GM12878 (cell line): ENCODE data around the gene NUP85. TPM values are rescaled to one million over a fixed set of nuclear protein-coding genes. Genes with fewer than 3 reads are reported as not detected.

ENCODE experiments used
- ATAC-seq: fragments of 200-7000 bp; cut with Tn5 transposase; 3 replicates; pipeline ENCODE4 v1.9.1; 2020; ENCODE audit warnings: mild to moderate bottlenecking, moderate library complexity
- BruUV-seq: library from RNA; stranded (reverse); fragments of 400-500 nt; replicated peaks from 2 replicates; lab custom pipeline; 2021; lab: Mats Ljungman, UMichigan
- CTCF ChIA-PET: fragments of 300-600 bp; sonication (Branson Sonifier 250); formaldehyde crosslinking; extraction: SDS; loops from one replicate; lab custom pipeline; 2021; ENCODE audit warnings: inconsistent platforms; lab: Yijun Ruan, JAX
- POLR2A ChIA-PET: fragments of 350-600 bp; formaldehyde crosslinking; extraction: SDS; loops from one replicate; lab custom pipeline; 2021; ENCODE audit warnings: inconsistent platforms; lab: Charles Lee
- RAD21 ChIA-PET: fragments of 300-600 bp; sonication (Branson Sonifier 250); formaldehyde crosslinking; loops from one replicate; lab custom pipeline; 2023; ENCODE audit warnings: antibody characterized with exemption; ENCODE audit not compliant: unreplicated experiment; lab: Charles Lee
- SMC1A ChIA-PET: fragments of 300-600 bp; sonication (Branson Sonifier 250); formaldehyde crosslinking; loops from one replicate; lab custom pipeline; 2023; ENCODE audit not compliant: unreplicated experiment, uncharacterized antibody; lab: Charles Lee
- DNase-seq: peaks from one replicate; pipeline ENCODE4 v3.0.0-alpha.2; 2011; ENCODE audit warnings: low read depth, low spot score
- FAIRE-seq: peaks from 3 replicates; lab custom pipeline; 2011; peaks lifted over from hg19 to GRCh38; lab: Jason Lieb, UNC
- H2AFZ ChIP-seq: 2 replicates; pipeline ENCODE4 v1.6.0; 2011; ENCODE audit warnings: low read depth, low read length, control low read depth; ENCODE audit not compliant: control insufficient read depth
- H3K27ac ChIP-seq: 2 replicates; pipeline ENCODE4 v1.5.1; 2011; ENCODE audit warnings: control low read depth; ENCODE audit not compliant: control insufficient read depth, insufficient read depth
- H3K27me3 ChIP-seq, 2 experiments: replicated peaks in 1 of 2; 2 replicates each; pipeline versions ENCODE4 v1.6.0 to v1.6.1; 2011; ENCODE audit warnings: low read length in 1 of 2; ENCODE audit not compliant: control insufficient read depth in 2 of 2, insufficient read depth in 2 of 2
- H3K36me3 ChIP-seq, 2 experiments: 2 replicates each; pipeline ENCODE4 v1.5.1; 2011; ENCODE audit warnings: low read length in 1 of 2; ENCODE audit not compliant: control insufficient read depth in 2 of 2, insufficient read depth in 2 of 2
- H3K4me1 ChIP-seq: 2 replicates; pipeline ENCODE4 v1.6.1; 2011; ENCODE audit warnings: mild to moderate bottlenecking, low read length, moderate library complexity, mixed read lengths; ENCODE audit not compliant: control insufficient read depth, insufficient read depth
- H3K4me2 ChIP-seq: 2 replicates; pipeline ENCODE4 v1.6.0; 2011; ENCODE audit warnings: control low read depth; ENCODE audit not compliant: control insufficient read depth, insufficient read depth
- H3K4me3 ChIP-seq: fragments of 200-600 bp; sonication (generic); 2 replicates; pipeline ENCODE4 v1.5.1; 2016
- H3K79me2 ChIP-seq: 2 replicates; pipeline ENCODE4 v1.6.0; 2011; ENCODE audit warnings: low read length; ENCODE audit not compliant: control insufficient read depth, insufficient read depth
- H3K9ac ChIP-seq: 2 replicates; pipeline ENCODE4 v1.8.0; 2011; ENCODE audit warnings: low read length, control low read depth, mixed read lengths; ENCODE audit not compliant: control insufficient read depth, insufficient read depth
- H3K9me3 ChIP-seq: replicated peaks from 3 replicates; pipeline ENCODE4 v1.5.1; 2011; ENCODE audit warnings: mild to moderate bottlenecking, low read length; ENCODE audit not compliant: control insufficient read depth, insufficient read depth
- H4K20me1 ChIP-seq: 2 replicates; pipeline ENCODE4 v1.6.0; 2011; ENCODE audit not compliant: control insufficient read depth, insufficient read depth
- BHLHE40 ChIP-seq, 2 experiments: fragments of 450-650 bp in 1 of 2; IDR thresholded peaks; 2 replicates each; pipeline ENCODE4 v1.6.1; 2011 to 2017; ENCODE audit warnings: low read depth in 2 of 2, borderline replicate concordance in 1 of 2, improper control_type of control experiment in 1 of 2, low read length in 1 of 2, mild to moderate bottlenecking in 1 of 2
- CHD1 ChIP-seq: IDR thresholded peaks from 2 replicates; pipeline ENCODE4 v1.6.1; 2012; ENCODE audit warnings: low read depth, low read length, improper control_type of control experiment
- FOXK2 ChIP-seq: fragments of 450-650 bp; IDR thresholded peaks from 2 replicates; pipeline ENCODE4 v1.6.1; 2017; ENCODE audit warnings: mild to moderate bottlenecking, moderate library complexity
- JUND ChIP-seq: IDR thresholded peaks from 2 replicates; pipeline ENCODE4 v1.6.1; 2012; ENCODE audit warnings: low read depth, mild to moderate bottlenecking, low read length, improper control_type of control experiment, moderate library complexity
- NFIC ChIP-seq: IDR thresholded peaks from 2 replicates; pipeline ENCODE4 v1.6.1; 2012; ENCODE audit warnings: low read depth, mild to moderate bottlenecking, inconsistent platforms, low read length, moderate library complexity
- POLR2AphosphoS2 ChIP-seq: IDR thresholded peaks from 2 replicates; pipeline ENCODE4 v1.6.1; 2011; ENCODE audit warnings: low read depth, mild to moderate bottlenecking, low read length, improper control_type of control experiment, moderate library complexity
- RFX5 ChIP-seq: IDR thresholded peaks from 2 replicates; pipeline ENCODE4 v1.6.1; 2011; ENCODE audit warnings: low read depth, low read length, improper control_type of control experiment
- RUNX3 ChIP-seq: IDR thresholded peaks from 2 replicates; pipeline ENCODE4 v1.6.1; 2012; ENCODE audit warnings: low read length, inconsistent platforms
- SMC3 ChIP-seq: IDR thresholded peaks from 2 replicates; pipeline ENCODE4 v1.6.1; 2011; ENCODE audit warnings: low read length, improper control_type of control experiment, borderline replicate concordance
- TCF7 ChIP-seq: IDR thresholded peaks from 2 replicates; pipeline ENCODE4 v1.6.1; 2014; ENCODE audit warnings: antibody characterized with exemption, borderline replicate concordance
- WRNIP1 ChIP-seq: IDR thresholded peaks from 2 replicates; pipeline ENCODE4 v1.6.1; 2011; ENCODE audit warnings: low read depth, low read length, improper control_type of control experiment, borderline replicate concordance
- WGBS: methylation state at CpG from one replicate; pipeline ENCODE4 v1.1.6; 2016; ENCODE audit warnings: low lambda C conversion rate; ENCODE audit not compliant: insufficient replicate concordance, insufficient coverage; ENCODE audit errors: missing lambda C conversion rate; 5-methylcytosine and 5-hydroxymethylcytosine counted together
- in situ Hi-C: fragments of 300-500 bp; cut with MboI; formaldehyde crosslinking; loops from 9 replicates; pipeline ENCODE4 v1.14.3; 2018; ENCODE audit warnings: mixed read lengths
- intact Hi-C: fragments of 100-400 bp; cut with micrococcal nuclease; formaldehyde crosslinking; loops from one replicate; pipeline ENCODE4 v1.14.2; 2022; ENCODE audit not compliant: unreplicated experiment
- polyA plus RNA-seq, 11 experiments: library from polyadenylated mRNA; depleted of rRNA in 4 of 11; unstranded in 6 of 11; stranded (reverse) in 5 of 11; fragments of >200 nt; fragmentation: Nextera tagmentation in 4 of 11; fragmentation: Illumina TruSeq in 1 of 11; extraction: Ambion mirVana in 4 of 11; extraction: Trizol in 1 of 11; gene quantifications; 1 replicate in 1 of 11; 2 replicates in 10 of 11; pipeline versions ENCODE4 v1.2.1 to v1.2.3, GENCODE V29; 2011 to 2016; ENCODE audit warnings: inconsistent platforms in 2 of 11, missing spikeins in 2 of 11, low read depth in 1 of 11
- total RNA-seq, 4 experiments: library from RNA; depleted of rRNA in 3 of 4; stranded (reverse); fragments of >200 nt in 3 of 4; fragmentation: Illumina TruSeq in 1 of 4; extraction: Trizol in 1 of 4; gene quantifications; 2 replicates each; pipeline versions ENCODE4 v1.2.1 to v1.2.3, GENCODE V29; 2013 to 2021
- TF ChIP-seq, protein P1 (sequence below): fragments of 450-650 bp; IDR thresholded peaks from 2 replicates; pipeline ENCODE4 v1.6.1; 2017; ENCODE audit warnings: mild to moderate bottlenecking, low read depth, inconsistent platforms; ENCODE audit not compliant: poor library complexity, severe bottlenecking
- TF ChIP-seq, protein P2 (sequence below): fragments of 150-350 bp; IDR thresholded peaks from 2 replicates; pipeline ENCODE4 v1.6.1; 2014; ENCODE audit warnings: mild to moderate bottlenecking, low read depth, low read length
- TF ChIP-seq, protein P3 (sequence below): IDR thresholded peaks from 2 replicates; pipeline ENCODE4 v1.6.1; 2011; ENCODE audit warnings: low read depth, mild to moderate bottlenecking, low read length, moderate library complexity, borderline replicate concordance; ENCODE audit errors: extremely low read depth
- TF ChIP-seq, protein P4 (sequence below): IDR thresholded peaks from 2 replicates; pipeline ENCODE4 v1.6.1; 2012; ENCODE audit warnings: low read depth, low read length, improper control_type of control experiment
- TF ChIP-seq, protein P5 (sequence below): fragments of 450-650 bp; IDR thresholded peaks from 2 replicates; pipeline ENCODE4 v1.6.1; 2016; ENCODE audit warnings: mild to moderate bottlenecking

The NUP85 gene
- total and polyA plus RNA-seq, 10 of the 15 experiments (the other 5 are each of a cell fraction or from before 2014, with no cell fraction given): 54.0 to 135 (median 95.4) TPM

DNA sequence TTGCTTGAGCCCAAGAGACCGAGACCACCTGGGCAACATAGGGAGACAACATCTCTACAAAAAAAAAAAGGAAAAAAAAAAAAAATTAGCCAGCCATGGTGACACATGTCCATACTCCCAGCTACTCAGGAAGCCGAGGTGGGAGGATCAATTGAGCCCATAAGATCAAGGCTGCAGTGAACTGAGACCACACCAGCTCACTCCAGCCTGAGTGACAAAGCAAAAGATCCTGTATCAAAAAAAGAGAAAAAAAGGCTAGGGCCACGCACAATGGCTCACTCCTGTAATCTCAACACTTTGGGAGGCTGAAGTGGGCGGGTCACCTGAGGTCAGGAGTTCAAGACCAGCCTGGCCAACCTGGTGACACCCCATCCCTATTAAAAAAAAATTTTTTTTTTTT lies 36.5 kb upstream of the NUP85 start (continued):
- TF ChIP-seq NFIC: no peak

DNA sequence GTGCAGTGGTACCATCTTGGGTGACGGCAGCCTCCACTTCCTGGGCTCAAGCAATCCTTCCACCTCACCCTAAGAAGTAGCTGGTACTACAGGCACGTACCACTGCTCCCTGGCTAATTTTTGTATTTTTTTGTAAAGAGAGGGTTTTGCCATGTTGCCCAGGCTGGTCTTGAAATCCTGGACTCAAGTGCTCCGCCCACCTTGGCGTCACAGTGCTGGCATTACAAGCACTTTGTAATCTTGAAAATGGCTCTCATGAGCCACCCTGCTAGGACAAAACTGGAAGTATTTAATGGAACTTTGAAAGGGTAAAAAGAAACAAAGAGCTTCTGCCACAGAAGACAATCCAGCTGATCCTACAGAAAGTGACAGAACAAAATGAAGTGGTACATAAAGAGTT lies 32.0 kb upstream of the NUP85 start:
- CTCF ChIA-PET: interaction anchor here (0.7 to 10.6 kb wide), 9 partner anchors 10 to 212 kb away, joined by 3 to 199 read pairs (median 10); partner anchors contain the start of gene SUMO2
- no peak overlapping the region for H3K4me2 ChIP-seq
- no peak for TF ChIP-seq FOXK2
- TF ChIP-seq BHLHE40 (IDR thresholded peaks at IDR 0.05; ENCODE audit: borderline replicate concordance in 1 of 2, low read depth in 2 of 2, low read length in 1 of 2): no peak
- TF ChIP-seq, protein P1, sequence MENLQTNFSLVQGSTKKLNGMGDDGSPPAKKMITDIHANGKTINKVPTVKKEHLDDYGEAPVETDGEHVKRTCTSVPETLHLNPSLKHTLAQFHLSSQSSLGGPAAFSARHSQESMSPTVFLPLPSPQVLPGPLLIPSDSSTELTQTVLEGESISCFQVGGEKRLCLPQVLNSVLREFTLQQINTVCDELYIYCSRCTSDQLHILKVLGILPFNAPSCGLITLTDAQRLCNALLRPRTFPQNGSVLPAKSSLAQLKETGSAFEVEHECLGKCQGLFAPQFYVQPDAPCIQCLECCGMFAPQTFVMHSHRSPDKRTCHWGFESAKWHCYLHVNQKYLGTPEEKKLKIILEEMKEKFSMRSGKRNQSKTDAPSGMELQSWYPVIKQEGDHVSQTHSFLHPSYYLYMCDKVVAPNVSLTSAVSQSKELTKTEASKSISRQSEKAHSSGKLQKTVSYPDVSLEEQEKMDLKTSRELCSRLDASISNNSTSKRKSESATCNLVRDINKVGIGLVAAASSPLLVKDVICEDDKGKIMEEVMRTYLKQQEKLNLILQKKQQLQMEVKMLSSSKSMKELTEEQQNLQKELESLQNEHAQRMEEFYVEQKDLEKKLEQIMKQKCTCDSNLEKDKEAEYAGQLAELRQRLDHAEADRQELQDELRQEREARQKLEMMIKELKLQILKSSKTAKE: no peak
- TF ChIP-seq RUNX3: no peak
- TF ChIP-seq, protein P2, sequence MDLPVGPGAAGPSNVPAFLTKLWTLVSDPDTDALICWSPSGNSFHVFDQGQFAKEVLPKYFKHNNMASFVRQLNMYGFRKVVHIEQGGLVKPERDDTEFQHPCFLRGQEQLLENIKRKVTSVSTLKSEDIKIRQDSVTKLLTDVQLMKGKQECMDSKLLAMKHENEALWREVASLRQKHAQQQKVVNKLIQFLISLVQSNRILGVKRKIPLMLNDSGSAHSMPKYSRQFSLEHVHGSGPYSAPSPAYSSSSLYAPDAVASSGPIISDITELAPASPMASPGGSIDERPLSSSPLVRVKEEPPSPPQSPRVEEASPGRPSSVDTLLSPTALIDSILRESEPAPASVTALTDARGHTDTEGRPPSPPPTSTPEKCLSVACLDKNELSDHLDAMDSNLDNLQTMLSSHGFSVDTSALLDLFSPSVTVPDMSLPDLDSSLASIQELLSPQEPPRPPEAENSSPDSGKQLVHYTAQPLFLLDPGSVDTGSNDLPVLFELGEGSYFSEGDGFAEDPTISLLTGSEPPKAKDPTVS: no peak
- no peak for TF ChIP-seq WRNIP1
- TF ChIP-seq TCF7: no peak
- no peak for TF ChIP-seq SMC3
- TF ChIP-seq POLR2AphosphoS2: no peak
- TF ChIP-seq, protein P3, sequence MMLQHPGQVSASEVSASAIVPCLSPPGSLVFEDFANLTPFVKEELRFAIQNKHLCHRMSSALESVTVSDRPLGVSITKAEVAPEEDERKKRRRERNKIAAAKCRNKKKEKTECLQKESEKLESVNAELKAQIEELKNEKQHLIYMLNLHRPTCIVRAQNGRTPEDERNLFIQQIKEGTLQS: no peak
- TF ChIP-seq CHD1: no peak
- TF ChIP-seq, protein P4, sequence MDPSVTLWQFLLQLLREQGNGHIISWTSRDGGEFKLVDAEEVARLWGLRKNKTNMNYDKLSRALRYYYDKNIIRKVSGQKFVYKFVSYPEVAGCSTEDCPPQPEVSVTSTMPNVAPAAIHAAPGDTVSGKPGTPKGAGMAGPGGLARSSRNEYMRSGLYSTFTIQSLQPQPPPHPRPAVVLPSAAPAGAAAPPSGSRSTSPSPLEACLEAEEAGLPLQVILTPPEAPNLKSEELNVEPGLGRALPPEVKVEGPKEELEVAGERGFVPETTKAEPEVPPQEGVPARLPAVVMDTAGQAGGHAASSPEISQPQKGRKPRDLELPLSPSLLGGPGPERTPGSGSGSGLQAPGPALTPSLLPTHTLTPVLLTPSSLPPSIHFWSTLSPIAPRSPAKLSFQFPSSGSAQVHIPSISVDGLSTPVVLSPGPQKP: no peak
- TF ChIP-seq RFX5: no peak
- no peak for TF ChIP-seq JUND
- TF ChIP-seq, protein P5, sequence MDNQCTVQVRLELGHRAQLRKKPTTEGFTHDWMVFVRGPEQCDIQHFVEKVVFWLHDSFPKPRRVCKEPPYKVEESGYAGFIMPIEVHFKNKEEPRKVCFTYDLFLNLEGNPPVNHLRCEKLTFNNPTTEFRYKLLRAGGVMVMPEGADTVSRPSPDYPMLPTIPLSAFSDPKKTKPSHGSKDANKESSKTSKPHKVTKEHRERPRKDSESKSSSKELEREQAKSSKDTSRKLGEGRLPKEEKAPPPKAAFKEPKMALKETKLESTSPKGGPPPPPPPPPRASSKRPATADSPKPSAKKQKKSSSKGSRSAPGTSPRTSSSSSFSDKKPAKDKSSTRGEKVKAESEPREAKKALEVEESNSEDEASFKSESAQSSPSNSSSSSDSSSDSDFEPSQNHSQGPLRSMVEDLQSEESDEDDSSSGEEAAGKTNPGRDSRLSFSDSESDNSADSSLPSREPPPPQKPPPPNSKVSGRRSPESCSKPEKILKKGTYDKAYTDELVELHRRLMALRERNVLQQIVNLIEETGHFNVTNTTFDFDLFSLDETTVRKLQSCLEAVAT: no peak
- TF ChIP-seq, all 136 proteins: peak for 0
- intact Hi-C loops: no loop called here
- SMC1A ChIA-PET: interaction anchor here (0.7 to 3.5 kb wide), 6 partner anchors 14 to 104 kb away, joined by 3 to 26 read pairs (median 4); partner anchors contain the start of gene JPT1
- DNase-seq (no peak), ATAC-seq (no peak), FAIRE-seq (no peak)
- no peak overlapping the region for H3K27ac ChIP-seq
- no peaks in the 10 kb centered on the region for H4K20me1 ChIP-seq
- WGBS: 100% methylated on average over 4 of the region's 4 CpGs
- no peak overlapping the region for H3K9ac ChIP-seq
- in situ Hi-C loops: no loop called here
- H3K9me3 ChIP-seq: no peaks in the 10 kb centered on the region
- H3K4me1 ChIP-seq: no peaks in the 10 kb centered on the region
- peaks cover 29% of the 10 kb centered on the region for H3K79me2 ChIP-seq
- no peak overlapping the region for H2AFZ ChIP-seq
- POLR2A ChIA-PET: interaction anchor here (0.5 to 1.3 kb wide), 5 partner anchors 10 to 149 kb away, joined by 3 to 10 read pairs (median 6); partner anchors contain the start of gene SUMO2
- RAD21 ChIA-PET: interaction anchor here (1.5 to 5.3 kb wide), 4 partner anchors 15 to 212 kb away, joined by 3 to 71 read pairs (median 9); no protein-coding TSS in a partner anchor
- peaks cover 5 to 23% of the 10 kb centered on the region in 2 experiments for H3K36me3 ChIP-seq
- no peaks in the 10 kb centered on the region for H3K27me3 ChIP-seq
- H3K4me3 ChIP-seq: no peak overlapping the region
- BruUV-seq: no TSS peak
